Bone marrow (tissue), 2 donors: ENCODE measurements around the gene COQ8B.
"Not testable (repeated sequence)": the region's sequence is repeated elsewhere in the genome, so short reads cannot be mapped to it uniquely, and the experiment has no call there.

Experiments
- DNase-seq, 2 donors: peaks; one replicate each; lab custom pipeline; 2025; lab: John Stamatoyannopoulos, UW

The COQ8B gene

GRCh38 chr19:40668991-40669614 is 47.6 kb downstream of the COQ8B start:
- DNase-seq: no peak

- DNase-seq: no peak
Observed at GRCh38 chr19:40667602-40668001, 49.1 kb downstream of the COQ8B start.

GRCh38 chr19:40666803-40667438 is 49.8 kb downstream of the COQ8B start:
- DNase-seq: no peak

GRCh38 chr19:40663695-40664692 is 52.7 kb downstream of the COQ8B start:
- DNase-seq: peak in 1 of 2 donors; percentile 7

- peak; percentile 23 to 64 for DNase-seq
Observed at GRCh38 chr19:40662925-40663694, 53.6 kb downstream of the COQ8B start.

- DNase-seq: no peak
Observed at GRCh38 chr19:40661616-40662015, 55.1 kb downstream of the COQ8B start.

GRCh38 chr19:40659566-40659965 is 57.1 kb downstream of the COQ8B start:
- DNase-seq: no peak

- DNase-seq: no peak
Observed at GRCh38 chr19:40659116-40659515, 57.6 kb downstream of the COQ8B start.

- DNase-seq: no peak
Observed at GRCh38 chr19:40658031-40658430, 58.7 kb downstream of the COQ8B start.

GRCh38 chr19:40655684-40656083 is 61.0 kb downstream of the COQ8B start:
- not testable (repeated sequence) for DNase-seq

GRCh38 chr19:40652303-40652702 is 64.4 kb downstream of the COQ8B start:
- DNase-seq: not testable (repeated sequence)

GRCh38 chr19:40650749-40651305 is 65.9 kb downstream of the COQ8B start:
- DNase-seq: no peak

GRCh38 chr19:40649903-40650675 is 66.6 kb downstream of the COQ8B start:
- not testable (repeated sequence) for DNase-seq

GRCh38 chr19:40646743-40647254 is 69.9 kb downstream of the COQ8B start:
- no peak for DNase-seq

GRCh38 chr19:40642757-40643305 is 73.9 kb downstream of the COQ8B start:
- DNase-seq: no peak

GRCh38 chr19:40642051-40642706 is 74.5 kb downstream of the COQ8B start:
- DNase-seq: no peak
